Measurements from ENCODE around the gene PXDN.

GRCh38 chr2:1661891-1662605 lies 82.3 kb downstream of the PXDN start:
- TF ChIP-seq EZH2phosphoT487 (IDR thresholded peaks at IDR 0.05; ENCODE audit: borderline replicate concordance) (no peak), CTCF (conservative IDR thresholded peaks at IDR 0.05; ENCODE audit: low read length) (no peak)

All from Loucy (cell line).